H1 (cell line): ENCODE data around the gene NDUFA1. TPM values are rescaled to one million over a fixed set of nuclear protein-coding genes. Genes with fewer than 3 reads are reported as not detected.

Source experiments
- CTCF ChIA-PET: fragments of 300-600 bp; sonication (Branson Sonifier 250); formaldehyde crosslinking; loops from one replicate; lab custom pipeline; 2021; ENCODE audit not compliant: partially characterized antibody; lab: Charles Lee
- POLR2A ChIA-PET: fragments of 300-600 bp; sonication (Branson Sonifier 250); formaldehyde crosslinking; loops from one replicate; lab custom pipeline; 2021; ENCODE audit warnings: inconsistent platforms; ENCODE audit not compliant: partially characterized antibody; lab: Charles Lee
- DNase-seq, 2 experiments: peaks; one replicate each; pipeline versions ENCODE4 v3.0.0 to v3.0.0-alpha.2; 2010 to 2022; ENCODE audit warnings: low spot score in 2 of 2, low read depth in 1 of 2, mixed read lengths in 1 of 2
- FAIRE-seq: peaks from 2 replicates; lab custom pipeline; 2011; peaks lifted over from hg19 to GRCh38; lab: Jason Lieb, UNC
- H2AFZ ChIP-seq: 2 replicates; pipeline ENCODE4 v1.8.1; 2012; ENCODE audit warnings: low read length, inconsistent platforms
- H2AK5ac ChIP-seq: 2 replicates; pipeline ENCODE4 v1.6.1; 2013; ENCODE audit warnings: low read depth, low read length
- H2BK120ac ChIP-seq: replicated peaks from 2 replicates; pipeline ENCODE3; 2013; ENCODE audit warnings: low read depth, low read length, inconsistent platforms
- H2BK12ac ChIP-seq: 2 replicates; pipeline ENCODE4 v1.6.1; 2013; ENCODE audit warnings: low read depth, low read length
- H2BK15ac ChIP-seq: 2 replicates; pipeline ENCODE4 v1.6.1; 2013; ENCODE audit warnings: low read length
- H2BK20ac ChIP-seq: 2 replicates; pipeline ENCODE4 v1.6.1; 2013; ENCODE audit warnings: low read length
- H2BK5ac ChIP-seq: 2 replicates; pipeline ENCODE4 v1.6.1; 2013; ENCODE audit warnings: low read depth, low read length
- H3K14ac ChIP-seq: 2 replicates; pipeline ENCODE4 v1.6.1; 2013; ENCODE audit warnings: inconsistent platforms; ENCODE audit not compliant: insufficient read length
- H3K18ac ChIP-seq: 2 replicates; pipeline ENCODE4 v1.6.1; 2013; ENCODE audit warnings: low read length; ENCODE audit errors: extremely low read depth
- H3K23ac ChIP-seq: 2 replicates; pipeline ENCODE4 v1.6.1; 2013; ENCODE audit warnings: inconsistent platforms; ENCODE audit not compliant: insufficient read length
- H3K23me2 ChIP-seq: 2 replicates; pipeline ENCODE4 v1.6.1; 2013; ENCODE audit warnings: low read depth, low read length
- H3K27ac ChIP-seq: 2 replicates; pipeline ENCODE4 v1.6.1; 2011; ENCODE audit warnings: low read depth, low read length, inconsistent platforms
- H3K27me3 ChIP-seq, 4 experiments: replicated peaks in 1 of 4; 1 replicate in 1 of 4; 2 replicates in 3 of 4; pipeline versions ENCODE4 v1.6.1 to v1.8.1; 2011 to 2013; ENCODE audit warnings: low read length in 3 of 4, mild to moderate bottlenecking in 3 of 4, inconsistent platforms in 2 of 4, mixed read lengths in 2 of 4, moderate library complexity in 1 of 4; ENCODE audit not compliant: control insufficient read depth in 3 of 4, insufficient read depth in 3 of 4; ENCODE audit errors: extremely low read depth in 1 of 4
- H3K36me3 ChIP-seq, 4 experiments: 2 replicates each; pipeline versions ENCODE4 v1.6.1 to v1.8.1; 2011 to 2013; ENCODE audit warnings: mild to moderate bottlenecking in 4 of 4, low read length in 3 of 4, moderate library complexity in 2 of 4, control low read depth in 1 of 4, inconsistent platforms in 1 of 4; ENCODE audit not compliant: insufficient read depth in 4 of 4, control insufficient read depth in 2 of 4
- H3K4ac ChIP-seq: replicated peaks from 2 replicates; pipeline ENCODE3; 2013; ENCODE audit warnings: low read length, low read depth, mixed read lengths, inconsistent platforms; ENCODE audit not compliant: insufficient read length
- H3K4me1 ChIP-seq, 4 experiments: replicated peaks in 1 of 4; 1 replicate in 1 of 4; 2 replicates in 3 of 4; pipeline versions ENCODE4 v1.6.1 to v1.8.1; 2011 to 2013; ENCODE audit warnings: low read length in 3 of 4, inconsistent platforms in 2 of 4, mixed read lengths in 1 of 4; ENCODE audit not compliant: insufficient read depth in 4 of 4, control insufficient read depth in 3 of 4
- H3K4me2 ChIP-seq, 2 experiments: 2 replicates each; pipeline versions ENCODE4 v1.6.1 to v1.8.1; 2011 to 2013; ENCODE audit warnings: low read depth in 2 of 2, low read length in 2 of 2, control low read depth in 1 of 2, inconsistent platforms in 1 of 2, mild to moderate bottlenecking in 1 of 2; ENCODE audit not compliant: insufficient read depth in 1 of 2
- H3K4me3 ChIP-seq, 4 experiments: fragments of 200-600, 300-600 bp in 1 of 4; sonication (generic), shearing (Covaris generic), sonication (Bioruptor Twin) in 1 of 4; 2 replicates each; pipeline versions ENCODE4 v1.5.1 to v1.8.1; 2011 to 2016; ENCODE audit warnings: low read length in 4 of 4, low read depth in 3 of 4, control low read depth in 2 of 4, inconsistent platforms in 2 of 4, mild to moderate bottlenecking in 2 of 4, mixed read lengths in 1 of 4, moderate library complexity in 1 of 4; ENCODE audit not compliant: insufficient read depth in 2 of 4; ENCODE audit errors: extremely low read depth in 1 of 4
- H3K56ac ChIP-seq: replicated peaks from 2 replicates; pipeline ENCODE3; 2013; ENCODE audit warnings: low read depth, mild to moderate bottlenecking, mixed read lengths, low read length, inconsistent platforms; ENCODE audit not compliant: insufficient read length
- H3K79me1 ChIP-seq: 2 replicates; pipeline ENCODE4 v1.6.1; 2013; ENCODE audit warnings: low read depth, low read length, control low read depth
- H3K79me2 ChIP-seq, 2 experiments: 2 replicates each; pipeline versions ENCODE4 v1.6.1 to v1.8.1; 2012 to 2013; ENCODE audit warnings: low read length in 2 of 2, mild to moderate bottlenecking in 2 of 2, inconsistent platforms in 1 of 2; ENCODE audit not compliant: insufficient read depth in 2 of 2, control insufficient read depth in 1 of 2
- H3K9ac ChIP-seq, 4 experiments: replicated peaks in 1 of 4; 1 replicate in 1 of 4; 2 replicates in 3 of 4; pipeline versions ENCODE4 v1.6.1 to v1.8.1; 2011 to 2013; ENCODE audit warnings: low read depth in 3 of 4, low read length in 3 of 4, control low read depth in 2 of 4, mild to moderate bottlenecking in 2 of 4, moderate library complexity in 2 of 4, inconsistent platforms in 1 of 4; ENCODE audit errors: extremely low read depth in 1 of 4
- H3K9me3 ChIP-seq, 2 experiments: 2 replicates each; pipeline versions ENCODE4 v1.6.1 to v1.8.1; 2012 to 2013; ENCODE audit warnings: mild to moderate bottlenecking in 2 of 2, moderate library complexity in 2 of 2, control low read depth in 1 of 2, inconsistent platforms in 1 of 2, low read depth in 1 of 2, low read length in 1 of 2, mixed read lengths in 1 of 2; ENCODE audit not compliant: insufficient read depth in 2 of 2
- H4K20me1 ChIP-seq, 2 experiments: replicated peaks in 1 of 2; 2 replicates each; pipeline versions ENCODE3 to v1.8.1; 2011 to 2013; ENCODE audit warnings: inconsistent platforms in 2 of 2, low read length in 2 of 2, mild to moderate bottlenecking in 1 of 2; ENCODE audit not compliant: insufficient read depth in 2 of 2, control insufficient read depth in 1 of 2
- H4K5ac ChIP-seq: 2 replicates; pipeline ENCODE4 v1.6.1; 2013; ENCODE audit warnings: low read length, low read depth, mixed read lengths, inconsistent platforms; ENCODE audit not compliant: insufficient read length
- H4K8ac ChIP-seq: 2 replicates; pipeline ENCODE4 v1.8.0; 2013; ENCODE audit warnings: mild to moderate bottlenecking, moderate library complexity, low read length, inconsistent platforms; ENCODE audit not compliant: insufficient read depth; ENCODE audit errors: extremely low read depth
- H4K91ac ChIP-seq: replicated peaks from 2 replicates; pipeline ENCODE3; 2013; ENCODE audit warnings: low read length, mixed read lengths, inconsistent platforms; ENCODE audit not compliant: insufficient read length
- BCL11A ChIP-seq, 2 experiments: IDR thresholded peaks; one replicate each; pipeline ENCODE4 v1.6.1; 2011; ENCODE audit warnings: low read depth in 2 of 2, low read length in 2 of 2, mild to moderate bottlenecking in 2 of 2
- CTBP2 ChIP-seq: IDR thresholded peaks from 2 replicates; pipeline ENCODE4 v1.7.0; 2011; ENCODE audit warnings: borderline replicate concordance, mild to moderate bottlenecking, moderate library complexity, mixed read lengths, low read length; ENCODE audit not compliant: insufficient read depth, insufficient read length
- EGR1 ChIP-seq: IDR thresholded peaks from 2 replicates; pipeline ENCODE4 v1.6.1; 2011; ENCODE audit warnings: low read depth, low read length, borderline replicate concordance
- EP300 ChIP-seq, 2 experiments: IDR thresholded peaks; 1 replicate in 1 of 2; 2 replicates in 1 of 2; pipeline ENCODE4 v1.6.1; 2011 to 2012; ENCODE audit warnings: low read depth in 2 of 2, low read length in 2 of 2, mild to moderate bottlenecking in 2 of 2, borderline replicate concordance in 1 of 2, inconsistent platforms in 1 of 2, moderate library complexity in 1 of 2
- GTF2F1 ChIP-seq: IDR thresholded peaks from 2 replicates; pipeline ENCODE4 v1.6.1; 2012; ENCODE audit warnings: low read depth, low read length, improper control_type of control experiment, borderline replicate concordance
- POLR2AphosphoS5 ChIP-seq: IDR thresholded peaks from 2 replicates; pipeline ENCODE4 v1.6.1; 2011; ENCODE audit warnings: low read depth, low read length
- RXRA ChIP-seq: IDR thresholded peaks from 2 replicates; pipeline ENCODE4 v1.6.1; 2011; ENCODE audit warnings: low read depth, mild to moderate bottlenecking, low read length, moderate library complexity; ENCODE audit not compliant: insufficient read depth
- ZNF274 ChIP-seq: IDR thresholded peaks from 2 replicates; pipeline ENCODE4 v1.7.0; 2012; ENCODE audit warnings: low read length, borderline replicate concordance; ENCODE audit errors: extremely low read depth
- WGBS, 2 experiments: shearing (Covaris generic) in 1 of 2; methylation state at CpG; one replicate each; pipeline versions ENCODE4 v1.1.6 to v1.1.7; 2013 to 2015; ENCODE audit warnings: low lambda C conversion rate in 2 of 2, mixed read lengths in 2 of 2, inconsistent platforms in 1 of 2, low coverage in 1 of 2, missing lambda C conversion rate in 1 of 2; ENCODE audit not compliant: insufficient replicate concordance in 2 of 2, insufficient coverage in 1 of 2, insufficient read length in 1 of 2; ENCODE audit errors: extremely low coverage in 1 of 2, missing lambda C conversion rate in 1 of 2; 5-methylcytosine and 5-hydroxymethylcytosine counted together
- polyA plus RNA-seq, 7 experiments: library from polyadenylated mRNA; depleted of rRNA in 3 of 7; stranded (reverse) in 5 of 7; unstranded in 2 of 7; fragments of >200 nt in 5 of 7; fragments of 200-250 nt in 2 of 7; gene quantifications; 1 replicate in 5 of 7; 2 replicates in 1 of 7; 4 replicates in 1 of 7; pipeline versions ENCODE4 v1.2.1 to v1.2.3, GENCODE V29; 2011 to 2013; ENCODE audit warnings: missing spikeins in 2 of 7, mixed read lengths in 2 of 7
- total RNA-seq: library from RNA; stranded (reverse); fragmentation: NEBNext Ultra II Directional; extraction: Animal tissue kit (Norgen Biotek cat#: 25700); gene quantifications from 2 replicates; pipeline ENCODE4 v1.2.1, GENCODE V29; 2021

The NDUFA1 gene
- total and polyA plus RNA-seq, 2 of the 8 experiments (the other 6 are each of a cell fraction or from before 2014, with no cell fraction given), result 65.6 to 69.7 TPM

DNA sequence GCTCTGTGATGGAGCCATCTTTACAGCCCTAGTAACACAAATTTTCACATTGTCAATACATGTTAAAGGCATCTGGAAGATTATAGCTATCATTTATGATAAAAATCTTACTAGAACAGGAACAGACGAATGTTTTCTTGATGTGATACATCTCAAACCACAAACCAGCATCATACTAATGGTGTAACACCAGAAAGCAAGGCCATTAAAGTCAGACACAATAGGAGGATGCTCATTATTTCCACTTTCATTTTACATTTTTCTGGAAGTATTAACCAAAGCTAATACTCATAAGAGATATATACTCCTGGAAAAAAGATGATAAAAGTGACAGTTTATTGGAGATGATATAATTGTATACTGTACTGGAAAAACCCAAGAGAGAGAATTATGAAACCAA, 29.3 kb downstream of the NDUFA1 start:
- POLR2A ChIA-PET, result interaction anchor here (0.6 kb wide), 1 partner anchor 10 kb away, joined by 3 read pairs; no protein-coding TSS in a partner anchor
- H2AFZ ChIP-seq, result no peak overlapping the region
- TF ChIP-seq EP300 (IDR thresholded peaks at IDR 0.05; ENCODE audit: borderline replicate concordance in 1 of 2, low read depth in 2 of 2, low read length in 2 of 2) (no peak), GTF2F1 (no peak), ZNF274 (no peak), RXRA (no peak), BCL11A (IDR thresholded peaks at IDR 0.05; ENCODE audit: low read depth in 2 of 2, low read length in 2 of 2) (no peak), EGR1 (no peak), CTBP2 (no peak), POLR2AphosphoS5 (no peak)

More for the DNA sequence above, 29.3 kb downstream of the NDUFA1 start:
- no peak overlapping the region for H3K14ac ChIP-seq
- H2BK20ac ChIP-seq, result no peak overlapping the region
- H2BK15ac ChIP-seq, result no peak overlapping the region
- H3K56ac ChIP-seq, result no peak overlapping the region
- FAIRE-seq (no peak), DNase-seq (no peak)
- H2BK12ac ChIP-seq, result no peak overlapping the region
- no peak overlapping the region for H3K9ac ChIP-seq
- no peaks in the 10 kb centered on the region for H3K27me3 ChIP-seq
- 77% methylated on average over 1 of the region's 1 CpG; no CpG with 5 or more reads in 1 of the 2 experiments for WGBS, 2 experiments
- no peak overlapping the region for H3K4me3 ChIP-seq
- H3K18ac ChIP-seq, result no peak overlapping the region
- H3K23me2 ChIP-seq, result no peaks in the 10 kb centered on the region
- H3K4me1 ChIP-seq, result peaks cover 0 to 2% (median 0%) of the 10 kb centered on the region in 4 experiments; a peak in 1 of 7 replicates
- H3K23ac ChIP-seq, result no peak overlapping the region
- no peak overlapping the region for H3K4me2 ChIP-seq
- H3K36me3 ChIP-seq, result no peaks in the 10 kb centered on the region
- H2AK5ac ChIP-seq, result no peak overlapping the region
- no peaks in the 10 kb centered on the region for H4K20me1 ChIP-seq
- H4K91ac ChIP-seq, result no peak overlapping the region
- no peaks in the 10 kb centered on the region for H3K9me3 ChIP-seq
- no peak overlapping the region for H2BK120ac ChIP-seq
- no peak overlapping the region for H4K8ac ChIP-seq
- H2BK5ac ChIP-seq, result no peak overlapping the region
- CTCF ChIA-PET, result interaction anchor here (0.7 to 1.2 kb wide), 3 partner anchors 11 to 47 kb away, joined by 3 to 6 read pairs (median 3); no protein-coding TSS in a partner anchor
- H3K4ac ChIP-seq, result no peak overlapping the region
- no peaks in the 10 kb centered on the region for H3K79me2 ChIP-seq
- H3K79me1 ChIP-seq, result no peaks in the 10 kb centered on the region
- H3K27ac ChIP-seq, result no peak overlapping the region
- H4K5ac ChIP-seq, result no peak overlapping the region
